ENCODE results near the gene NKAIN1. TPM values are rescaled to one million over a fixed set of nuclear protein-coding genes. Genes with fewer than 3 reads are reported as not detected.
"Not testable (repeated sequence)": the region's sequence is repeated elsewhere in the genome, so short reads cannot be mapped to it uniquely, and the experiment has no call there.

NKAIN1 gene
- 0.17 TPM for total RNA-seq (2013)
- not detected for polyA plus RNA-seq
- not detected in 2 replicates for polyA minus RNA-seq
- total RNA-seq: 0 to 4.5 (median 0.08) reads per million in 11 experiments

DNA sequence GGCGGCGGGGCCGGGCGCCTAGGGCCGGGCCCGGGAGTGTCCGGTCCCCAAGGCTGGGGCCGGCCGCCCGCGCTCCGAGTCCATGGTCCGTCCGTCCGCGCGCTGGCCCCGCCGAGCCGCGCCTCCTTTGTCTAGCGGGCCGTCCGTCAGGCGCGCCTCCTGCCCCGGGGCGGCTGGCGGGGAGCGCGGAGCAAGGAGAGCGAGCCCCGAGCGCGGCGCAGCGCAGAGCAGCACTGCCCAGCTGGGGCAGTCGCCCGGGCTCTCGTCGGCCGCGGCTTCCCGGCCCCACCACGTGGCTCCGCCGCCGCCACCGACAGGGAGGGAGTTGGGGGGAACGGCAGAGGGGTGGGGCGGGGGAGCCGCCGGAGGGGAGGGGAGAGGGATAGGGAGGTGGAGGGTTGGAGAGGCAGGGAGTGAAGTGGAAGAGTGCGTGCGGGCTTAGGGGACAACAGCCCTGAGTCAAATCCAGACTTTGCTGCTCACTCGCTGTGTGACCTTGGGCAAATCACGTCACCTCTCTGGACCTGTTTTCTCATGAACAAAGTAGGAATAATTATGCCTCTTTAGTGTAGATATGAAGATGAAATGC, at the start of gene NKAIN1:
NKAIN1 (minus strand) TSS at position 235 of the 589 bp plus-strand sequence. CDS start 340 bp downstream, outside the sequence.
- Histone ChIP-seq H3K4me2 (replicated peaks; ENCODE audit: extremely low read depth, low read length, poor library complexity, severe bottlenecking) (peak within 1 kb of the TSS; percentile 34), H3K36me3 (replicated peaks in 1 of 2; ENCODE audit: control insufficient read depth in 1 of 2, insufficient read depth in 2 of 2, low read length in 2 of 2) (no peaks in the 10 kb centered on the region), H2AFZ (ENCODE audit: insufficient read depth, low read depth, low read length, poor library complexity, severe bottlenecking) (no peak within 1 kb of the TSS), H3K27ac (ENCODE audit: low read depth in 1 of 2, low read length in 2 of 2) (no peak within 1 kb of the TSS), H4K20me1 (ENCODE audit: insufficient read depth, low read length) (no peaks in the 10 kb centered on the region), H3K4me3 (replicated peaks in 1 of 3; ENCODE audit: low read depth in 2 of 3, low read length in 3 of 3) (no peak within 1 kb of the TSS), H3K79me2 (ENCODE audit: insufficient read depth, low read length) (no peaks in the 10 kb centered on the region), H3K4me1 (ENCODE audit: control insufficient read depth in 1 of 2, insufficient read depth in 2 of 2, low read length in 2 of 2) (peaks cover 4% of the 10 kb centered on the region in 2 donors), H3K9ac (ENCODE audit: insufficient read depth, low read length, poor library complexity, severe bottlenecking) (no peak within 1 kb of the TSS), H3K9me3 (replicated peaks in 1 of 2; ENCODE audit: control insufficient read depth in 1 of 2, insufficient read depth in 1 of 2, low read length in 2 of 2) (peaks cover 0 to 8% of the 10 kb centered on the region in 2 donors), H3K27me3 (ENCODE audit: control insufficient read depth in 2 of 2, insufficient read depth in 2 of 2, low read length in 2 of 2) (peaks cover 46 to 60% of the 10 kb centered on the region in 2 donors)
- 1% methylated on average over 43 of the region's 57 CpGs for whole genome bisulfite sequencing (ENCODE audit: insufficient coverage)
- Mint-ChIP-seq H3K36me3 (peaks cover 0 to 7% of the 10 kb centered on the region in 2 donors), H3K4me3 (peak within 1 kb of the TSS; percentile 16 to 81), H3K9me3 (peaks cover 0 to 10% (median 5%) of the 10 kb centered on the region in 7 donors), H3K27me3 (ENCODE audit: low read depth in 3 of 3) (peaks cover 64 to 74% (median 74%) of the 10 kb centered on the region in 3 donors), H3K27ac (peak within 1 kb of the TSS in 1 of 7 donors; percentile 50), H3K4me1 (peaks cover 14% of the 10 kb centered on the region)
- intact Hi-C loops (cut with micrococcal nuclease): no loop called here
- no peak for DNase-seq
- TF ChIP-seq, protein P1, sequence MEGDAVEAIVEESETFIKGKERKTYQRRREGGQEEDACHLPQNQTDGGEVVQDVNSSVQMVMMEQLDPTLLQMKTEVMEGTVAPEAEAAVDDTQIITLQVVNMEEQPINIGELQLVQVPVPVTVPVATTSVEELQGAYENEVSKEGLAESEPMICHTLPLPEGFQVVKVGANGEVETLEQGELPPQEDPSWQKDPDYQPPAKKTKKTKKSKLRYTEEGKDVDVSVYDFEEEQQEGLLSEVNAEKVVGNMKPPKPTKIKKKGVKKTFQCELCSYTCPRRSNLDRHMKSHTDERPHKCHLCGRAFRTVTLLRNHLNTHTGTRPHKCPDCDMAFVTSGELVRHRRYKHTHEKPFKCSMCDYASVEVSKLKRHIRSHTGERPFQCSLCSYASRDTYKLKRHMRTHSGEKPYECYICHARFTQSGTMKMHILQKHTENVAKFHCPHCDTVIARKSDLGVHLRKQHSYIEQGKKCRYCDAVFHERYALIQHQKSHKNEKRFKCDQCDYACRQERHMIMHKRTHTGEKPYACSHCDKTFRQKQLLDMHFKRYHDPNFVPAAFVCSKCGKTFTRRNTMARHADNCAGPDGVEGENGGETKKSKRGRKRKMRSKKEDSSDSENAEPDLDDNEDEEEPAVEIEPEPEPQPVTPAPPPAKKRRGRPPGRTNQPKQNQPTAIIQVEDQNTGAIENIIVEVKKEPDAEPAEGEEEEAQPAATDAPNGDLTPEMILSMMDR (IDR thresholded peaks at IDR 0.05): no peak

DNA sequence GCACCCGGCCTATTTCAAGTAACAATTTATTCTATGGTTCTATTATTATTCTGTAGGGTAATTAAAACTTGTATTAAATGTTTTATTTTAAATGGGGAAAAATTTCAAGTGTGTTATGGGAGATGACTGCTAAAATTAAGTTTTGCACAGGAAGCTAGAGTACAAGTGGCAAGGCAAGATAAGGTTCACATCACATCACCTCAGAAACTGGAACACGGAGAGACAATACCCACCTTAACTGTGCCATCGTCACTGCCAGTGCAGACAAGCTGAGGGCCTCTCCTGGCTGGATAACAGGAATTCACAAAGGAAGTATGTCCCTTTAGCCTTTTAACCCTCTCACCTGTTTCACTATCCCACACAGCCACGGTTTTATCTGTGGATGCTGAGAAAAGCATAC, 49.3 kb upstream of the NKAIN1 start:
- intact Hi-C loops (cut with micrococcal nuclease): no loop called here
- TF ChIP-seq, protein P1 (IDR thresholded peaks at IDR 0.05): no peak
- H3K36me3 Mint-ChIP-seq: peaks cover 75 to 91% of the 10 kb centered on the region in 2 donors

DNA sequence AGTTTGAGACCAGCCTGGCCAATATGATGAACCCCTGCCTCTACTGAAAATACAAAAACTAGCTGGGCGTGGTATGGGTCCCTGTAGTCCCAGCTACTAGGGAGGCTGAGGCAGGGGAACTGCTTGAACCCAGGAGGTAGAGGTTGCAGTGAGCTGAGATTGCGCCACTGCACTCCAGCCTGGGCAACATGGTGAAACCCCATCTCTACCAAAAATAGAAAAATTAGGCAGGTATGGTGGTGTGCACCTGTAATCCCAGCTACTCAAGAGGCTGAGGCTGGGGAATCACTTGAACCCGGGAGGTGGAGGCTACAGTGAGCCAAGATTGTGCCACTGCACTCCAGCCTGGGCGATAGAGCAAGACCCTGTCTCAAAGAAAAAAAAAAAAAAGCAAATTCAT, 48.1 kb upstream of the NKAIN1 start:
- peak overlapping the region in 1 of 7 donors; percentile 6 for H3K27ac Mint-ChIP-seq
- H3K4me3 ChIP-seq (replicated peaks in 1 of 3; ENCODE audit: low read depth in 2 of 3, low read length in 3 of 3); H3K27me3 ChIP-seq (ENCODE audit: control insufficient read depth in 2 of 2, insufficient read depth in 2 of 2, low read length in 2 of 2); DNase-seq; H3K4me3 Mint-ChIP-seq; H3K4me2 ChIP-seq (replicated peaks; ENCODE audit: extremely low read depth, low read length, poor library complexity, severe bottlenecking); H3K4me1 Mint-ChIP-seq; H3K4me1 ChIP-seq (ENCODE audit: control insufficient read depth in 1 of 2, insufficient read depth in 2 of 2, low read length in 2 of 2); H2AFZ ChIP-seq (ENCODE audit: insufficient read depth, low read depth, low read length, poor library complexity, severe bottlenecking); H4K20me1 ChIP-seq (ENCODE audit: insufficient read depth, low read length); H3K79me2 ChIP-seq (ENCODE audit: insufficient read depth, low read length); H3K27ac ChIP-seq (ENCODE audit: low read depth in 1 of 2, low read length in 2 of 2); H3K27me3 Mint-ChIP-seq (ENCODE audit: low read depth in 3 of 3); H3K9me3 Mint-ChIP-seq; intact Hi-C loops (cut with micrococcal nuclease); H3K9me3 ChIP-seq (replicated peaks in 1 of 2; ENCODE audit: control insufficient read depth in 1 of 2, insufficient read depth in 1 of 2, low read length in 2 of 2); H3K9ac ChIP-seq (ENCODE audit: insufficient read depth, low read length, poor library complexity, severe bottlenecking): not testable (repeated sequence)
- peaks cover 77 to 94% of the 10 kb centered on the region in 2 donors for H3K36me3 Mint-ChIP-seq
- 60% methylated on average over 1 of the region's 4 CpGs for WGBS (ENCODE audit: insufficient coverage)
- peaks cover 68 to 95% of the 10 kb centered on the region in 2 donors for H3K36me3 ChIP-seq (replicated peaks in 1 of 2; ENCODE audit: control insufficient read depth in 1 of 2, insufficient read depth in 2 of 2, low read length in 2 of 2)

More for the DNA sequence above, 49.3 kb upstream of the NKAIN1 start:
- no peaks in the 10 kb centered on the region for H3K4me1 Mint-ChIP-seq
- Histone ChIP-seq H3K9me3 (replicated peaks in 1 of 2; ENCODE audit: control insufficient read depth in 1 of 2, insufficient read depth in 1 of 2, low read length in 2 of 2) (no peaks in the 10 kb centered on the region), H2AFZ (ENCODE audit: insufficient read depth, low read depth, low read length, poor library complexity, severe bottlenecking) (no peak overlapping the region), H3K4me2 (replicated peaks; ENCODE audit: extremely low read depth, low read length, poor library complexity, severe bottlenecking) (no peak overlapping the region), H3K79me2 (ENCODE audit: insufficient read depth, low read length) (peaks cover 8% of the 10 kb centered on the region), H3K27me3 (ENCODE audit: control insufficient read depth in 2 of 2, insufficient read depth in 2 of 2, low read length in 2 of 2) (no peaks in the 10 kb centered on the region), H3K4me3 (replicated peaks in 1 of 3; ENCODE audit: low read depth in 2 of 3, low read length in 3 of 3) (no peak overlapping the region), H3K27ac (ENCODE audit: low read depth in 1 of 2, low read length in 2 of 2) (no peak overlapping the region), H3K4me1 (ENCODE audit: control insufficient read depth in 1 of 2, insufficient read depth in 2 of 2, low read length in 2 of 2) (no peaks in the 10 kb centered on the region), H4K20me1 (ENCODE audit: insufficient read depth, low read length) (no peaks in the 10 kb centered on the region), H3K9ac (ENCODE audit: insufficient read depth, low read length, poor library complexity, severe bottlenecking) (no peak overlapping the region), H3K36me3 (replicated peaks in 1 of 2; ENCODE audit: control insufficient read depth in 1 of 2, insufficient read depth in 2 of 2, low read length in 2 of 2) (peaks cover 72 to 92% of the 10 kb centered on the region in 2 donors)
- no CpG with 5 or more reads among the region's 4 CpGs for WGBS (ENCODE audit: insufficient coverage)
- H3K9me3 Mint-ChIP-seq: no peaks in the 10 kb centered on the region
- no peak overlapping the region for H3K4me3 Mint-ChIP-seq
- no peak overlapping the region for H3K27ac Mint-ChIP-seq
- no peak for DNase-seq
- H3K27me3 Mint-ChIP-seq (ENCODE audit: low read depth in 3 of 3): no peaks in the 10 kb centered on the region

All from CD14-positive monocyte (primary cell).